HG03025 (cell line): Measurements from ENCODE around the gene EMC10.
"Not testable (repeated sequence)": the region's sequence is repeated elsewhere in the genome, so short reads cannot be mapped to it uniquely, and the experiment has no call there.

ENCODE experiments used
- ATAC-seq: cut with Tn5 transposase; IDR thresholded peaks from one replicate; pipeline ENCODE4 v1.9.1; 2021; ENCODE audit warnings: mild to moderate bottlenecking, moderate library complexity; ENCODE audit not compliant: unreplicated experiment, low FRiP score

EMC10 gene

GRCh38 chr19:50450369-50451222 lies 25.7 kb upstream of the EMC10 start:
- no peak for ATAC-seq

GRCh38 chr19:50451223-50451534 lies 25.1 kb upstream of the EMC10 start:
- ATAC-seq = no peak

- ATAC-seq = no peak
Observed at GRCh38 chr19:50453243-50453642, 23.1 kb upstream of the EMC10 start.

GRCh38 chr19:50455992-50456391 lies 20.3 kb upstream of the EMC10 start:
- no peak for ATAC-seq

- no peak for ATAC-seq
Observed at GRCh38 chr19:50457300-50457699, 19.0 kb upstream of the EMC10 start.

- no peak for ATAC-seq
Observed at GRCh38 chr19:50458396-50459066, 17.8 kb upstream of the EMC10 start.

- no peak for ATAC-seq
Observed at GRCh38 chr19:50459067-50459456, 17.2 kb upstream of the EMC10 start.

- no peak for ATAC-seq
Observed at GRCh38 chr19:50459638-50460037, 16.7 kb upstream of the EMC10 start.

GRCh38 chr19:50460161-50460765 lies 16.0 kb upstream of the EMC10 start:
- no peak for ATAC-seq

GRCh38 chr19:50461066-50461875 lies 15.0 kb upstream of the EMC10 start:
- ATAC-seq = no peak

- no peak for ATAC-seq
Observed at GRCh38 chr19:50462970-50463369, 13.3 kb upstream of the EMC10 start.

GRCh38 chr19:50464348-50464747 lies 12.0 kb upstream of the EMC10 start:
- ATAC-seq = no peak

GRCh38 chr19:50465000-50465399 lies 11.3 kb upstream of the EMC10 start:
- no peak for ATAC-seq

- ATAC-seq = no peak
Observed at GRCh38 chr19:50465986-50466705, 10.2 kb upstream of the EMC10 start.

- no peak for ATAC-seq
Observed at GRCh38 chr19:50466706-50467039, 9.6 kb upstream of the EMC10 start.

GRCh38 chr19:50467566-50467965 lies 8.7 kb upstream of the EMC10 start:
- ATAC-seq = no peak

GRCh38 chr19:50468818-50469217 lies 7.5 kb upstream of the EMC10 start:
- ATAC-seq = no peak

GRCh38 chr19:50473336-50473735 lies 3.0 kb upstream of the EMC10 start:
- ATAC-seq = not testable (repeated sequence)

GRCh38 chr19:50475101-50475568 lies 1.2 kb upstream of the EMC10 start:
- ATAC-seq = no peak

GRCh38 chr19:50475736-50476223 lies 527 bp upstream of the EMC10 start:
- ATAC-seq = no peak
